ENCODE results near the gene ADA.

DNA sequence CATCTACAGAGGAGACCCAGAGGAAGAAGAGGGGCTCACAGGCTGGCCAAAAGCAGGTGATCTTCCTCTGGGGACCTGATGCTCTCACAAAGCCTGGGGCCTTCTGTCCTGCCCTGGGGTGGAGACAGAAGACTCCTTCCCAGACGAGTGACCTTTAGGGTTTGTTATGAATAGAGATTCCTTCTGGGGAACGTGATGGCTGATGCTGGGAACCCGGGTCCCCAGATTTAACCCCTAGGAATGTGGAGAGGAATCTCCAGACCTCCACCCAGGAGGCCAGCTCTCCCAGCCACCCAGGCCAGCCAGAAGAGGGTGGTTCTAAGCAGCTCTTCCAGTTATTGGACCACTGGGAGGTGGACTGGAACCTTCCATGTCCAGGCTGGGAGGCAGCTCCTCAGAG lies 46.9 kb upstream of the ADA start:
- TF ChIP-seq, protein P1, sequence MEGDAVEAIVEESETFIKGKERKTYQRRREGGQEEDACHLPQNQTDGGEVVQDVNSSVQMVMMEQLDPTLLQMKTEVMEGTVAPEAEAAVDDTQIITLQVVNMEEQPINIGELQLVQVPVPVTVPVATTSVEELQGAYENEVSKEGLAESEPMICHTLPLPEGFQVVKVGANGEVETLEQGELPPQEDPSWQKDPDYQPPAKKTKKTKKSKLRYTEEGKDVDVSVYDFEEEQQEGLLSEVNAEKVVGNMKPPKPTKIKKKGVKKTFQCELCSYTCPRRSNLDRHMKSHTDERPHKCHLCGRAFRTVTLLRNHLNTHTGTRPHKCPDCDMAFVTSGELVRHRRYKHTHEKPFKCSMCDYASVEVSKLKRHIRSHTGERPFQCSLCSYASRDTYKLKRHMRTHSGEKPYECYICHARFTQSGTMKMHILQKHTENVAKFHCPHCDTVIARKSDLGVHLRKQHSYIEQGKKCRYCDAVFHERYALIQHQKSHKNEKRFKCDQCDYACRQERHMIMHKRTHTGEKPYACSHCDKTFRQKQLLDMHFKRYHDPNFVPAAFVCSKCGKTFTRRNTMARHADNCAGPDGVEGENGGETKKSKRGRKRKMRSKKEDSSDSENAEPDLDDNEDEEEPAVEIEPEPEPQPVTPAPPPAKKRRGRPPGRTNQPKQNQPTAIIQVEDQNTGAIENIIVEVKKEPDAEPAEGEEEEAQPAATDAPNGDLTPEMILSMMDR (IDR thresholded peaks at IDR 0.05; ENCODE audit: poor library complexity, severe bottlenecking): no peak
- no peak for TF ChIP-seq SMC3 (conservative IDR thresholded peaks at IDR 0.05; ENCODE audit: poor library complexity)
- no peak for TF ChIP-seq MXI1 (conservative IDR thresholded peaks at IDR 0.05; ENCODE audit: poor library complexity, severe bottlenecking)
- no peak for TF ChIP-seq POLR2AphosphoS5 (IDR thresholded peaks at IDR 0.05)

All from neural cell (in vitro differentiated cells).